Nucleus accumbens (tissue), 56 donors: ENCODE results near the gene ANXA6.

Experiments
- DNase-seq, 56 donors: peaks; one replicate each; lab custom pipeline; 2025; lab: John Stamatoyannopoulos, UW

ANXA6 gene

GRCh38 chr5:151107084-151107483 lies 50.5 kb downstream of the ANXA6 start:
- no peak for DNase-seq

GRCh38 chr5:151106509-151106908 lies 51.1 kb downstream of the ANXA6 start:
- DNase-seq: no peak

GRCh38 chr5:151106043-151106442 lies 51.5 kb downstream of the ANXA6 start:
- DNase-seq: no peak

GRCh38 chr5:151105561-151105960 lies 52.0 kb downstream of the ANXA6 start:
- no peak for DNase-seq

- DNase-seq: no peak
Measured at GRCh38 chr5:151104795-151105194, 52.8 kb downstream of the ANXA6 start.

- DNase-seq: no peak
Measured at GRCh38 chr5:151101746-151102145, 55.8 kb downstream of the ANXA6 start.

- DNase-seq: no peak
Measured at GRCh38 chr5:151101151-151101550, 56.4 kb downstream of the ANXA6 start.

GRCh38 chr5:151100681-151101080 lies 56.9 kb downstream of the ANXA6 start:
- no peak for DNase-seq

- no peak for DNase-seq
Measured at GRCh38 chr5:151098768-151099121, 58.8 kb downstream of the ANXA6 start.

- DNase-seq: no peak
Measured at GRCh38 chr5:151097820-151098767, 59.5 kb downstream of the ANXA6 start.

GRCh38 chr5:151097061-151097460 lies 60.5 kb downstream of the ANXA6 start:
- DNase-seq: no peak

GRCh38 chr5:151096001-151096373 lies 61.6 kb downstream of the ANXA6 start:
- DNase-seq: no peak

- DNase-seq: no peak
Measured at GRCh38 chr5:151095341-151096000, 62.1 kb downstream of the ANXA6 start.

- no peak for DNase-seq
Measured at GRCh38 chr5:151094852-151095245, 62.7 kb downstream of the ANXA6 start.

GRCh38 chr5:151094030-151094851 lies 63.3 kb downstream of the ANXA6 start:
- DNase-seq: no peak

- DNase-seq: no peak
Measured at GRCh38 chr5:151093476-151093889, 64.1 kb downstream of the ANXA6 start.

GRCh38 chr5:151092762-151093161 lies 64.8 kb downstream of the ANXA6 start:
- no peak for DNase-seq

GRCh38 chr5:151089726-151090125 lies 67.9 kb downstream of the ANXA6 start:
- no peak for DNase-seq

- no peak for DNase-seq
Measured at GRCh38 chr5:151088986-151089385, 68.6 kb downstream of the ANXA6 start.

GRCh38 chr5:151087486-151087885 lies 70.1 kb downstream of the ANXA6 start:
- DNase-seq: no peak

GRCh38 chr5:151086905-151087360 lies 70.6 kb downstream of the ANXA6 start:
- no peak for DNase-seq
